Tibial artery (tissue), 4 donors: ENCODE data around the gene HSD11B2.

ENCODE experiments used
- DNase-seq, 2 donors: peaks; one replicate each; pipeline ENCODE4 v3.0.0-alpha.2; 2019
- H3K27ac ChIP-seq, 2 donors: fragments of 200-600 bp; sonication (generic) in 1 of 2; 1 replicate in 1 of 2; 2 replicates in 1 of 2; pipeline ENCODE4 v1.5.1; 2018 to 2019; ENCODE audit warnings: mild to moderate bottlenecking in 1 of 2
- H3K27me3 ChIP-seq, 2 donors: fragments of 200-600 bp; sonication (generic) in 1 of 2; one replicate each; pipeline versions ENCODE4 v1.5.1 to v1.6.0; 2016 to 2019
- H3K36me3 ChIP-seq, 3 donors: fragments of 200-600 bp; sonication (generic) in 2 of 3; one replicate each; pipeline ENCODE4 v1.5.1; 2016 to 2019; ENCODE audit warnings: mild to moderate bottlenecking in 2 of 3
- H3K4me1 ChIP-seq, 4 donors: fragments of 200-600 bp; sonication (generic) in 2 of 4; 1 replicate in 3 of 4; 2 replicates in 1 of 4; pipeline ENCODE4 v1.5.1; 2016 to 2019
- H3K4me3 ChIP-seq, 2 donors: fragments of 200-600 bp; sonication (generic) in 1 of 2; 1 replicate in 1 of 2; 2 replicates in 1 of 2; pipeline ENCODE4 v1.5.1; 2018 to 2019; ENCODE audit warnings: mild to moderate bottlenecking in 2 of 2
- H3K9me3 ChIP-seq, 3 donors: fragments of 200-600 bp; sonication (generic) in 1 of 3; one replicate each; pipeline ENCODE4 v1.5.1; 2016 to 2019
- intact Hi-C: fragments of 100-400 bp; cut with DNase I; formaldehyde crosslinking; loops from one replicate; pipeline ENCODE4 v1.15.0; 2023; ENCODE audit warnings: low total_unique reads
- TF ChIP-seq, protein P1 (sequence below), 2 experiments: fragments of 200-600 bp in 1 of 2; fragments of 450-650 bp in 1 of 2; IDR thresholded peaks; one replicate each; pipeline ENCODE4 v1.5.1; 2017 to 2019; ENCODE audit warnings: antibody characterized with exemption in 2 of 2, mild to moderate bottlenecking in 1 of 2, moderate library complexity in 1 of 2

HSD11B2 gene

GRCh38 chr16:67445441-67445912, 14.6 kb downstream of the HSD11B2 start:
- peaks cover 0 to 61% (median 20%) of the 10 kb centered on the region in 4 donors for H3K4me1 ChIP-seq
- H3K27me3 ChIP-seq, result no peaks in the 10 kb centered on the region
- H3K36me3 ChIP-seq, result peaks cover 0 to 65% (median 16%) of the 10 kb centered on the region in 3 donors
- DNase-seq, result no peak
- no peak overlapping the region for H3K27ac ChIP-seq
- intact Hi-C loops, result no loop called here
- no peak overlapping the region for H3K4me3 ChIP-seq
- H3K9me3 ChIP-seq, result no peaks in the 10 kb centered on the region
- TF ChIP-seq, protein P1, sequence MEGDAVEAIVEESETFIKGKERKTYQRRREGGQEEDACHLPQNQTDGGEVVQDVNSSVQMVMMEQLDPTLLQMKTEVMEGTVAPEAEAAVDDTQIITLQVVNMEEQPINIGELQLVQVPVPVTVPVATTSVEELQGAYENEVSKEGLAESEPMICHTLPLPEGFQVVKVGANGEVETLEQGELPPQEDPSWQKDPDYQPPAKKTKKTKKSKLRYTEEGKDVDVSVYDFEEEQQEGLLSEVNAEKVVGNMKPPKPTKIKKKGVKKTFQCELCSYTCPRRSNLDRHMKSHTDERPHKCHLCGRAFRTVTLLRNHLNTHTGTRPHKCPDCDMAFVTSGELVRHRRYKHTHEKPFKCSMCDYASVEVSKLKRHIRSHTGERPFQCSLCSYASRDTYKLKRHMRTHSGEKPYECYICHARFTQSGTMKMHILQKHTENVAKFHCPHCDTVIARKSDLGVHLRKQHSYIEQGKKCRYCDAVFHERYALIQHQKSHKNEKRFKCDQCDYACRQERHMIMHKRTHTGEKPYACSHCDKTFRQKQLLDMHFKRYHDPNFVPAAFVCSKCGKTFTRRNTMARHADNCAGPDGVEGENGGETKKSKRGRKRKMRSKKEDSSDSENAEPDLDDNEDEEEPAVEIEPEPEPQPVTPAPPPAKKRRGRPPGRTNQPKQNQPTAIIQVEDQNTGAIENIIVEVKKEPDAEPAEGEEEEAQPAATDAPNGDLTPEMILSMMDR (IDR thresholded peaks at IDR 0.05), result no peak

DNA sequence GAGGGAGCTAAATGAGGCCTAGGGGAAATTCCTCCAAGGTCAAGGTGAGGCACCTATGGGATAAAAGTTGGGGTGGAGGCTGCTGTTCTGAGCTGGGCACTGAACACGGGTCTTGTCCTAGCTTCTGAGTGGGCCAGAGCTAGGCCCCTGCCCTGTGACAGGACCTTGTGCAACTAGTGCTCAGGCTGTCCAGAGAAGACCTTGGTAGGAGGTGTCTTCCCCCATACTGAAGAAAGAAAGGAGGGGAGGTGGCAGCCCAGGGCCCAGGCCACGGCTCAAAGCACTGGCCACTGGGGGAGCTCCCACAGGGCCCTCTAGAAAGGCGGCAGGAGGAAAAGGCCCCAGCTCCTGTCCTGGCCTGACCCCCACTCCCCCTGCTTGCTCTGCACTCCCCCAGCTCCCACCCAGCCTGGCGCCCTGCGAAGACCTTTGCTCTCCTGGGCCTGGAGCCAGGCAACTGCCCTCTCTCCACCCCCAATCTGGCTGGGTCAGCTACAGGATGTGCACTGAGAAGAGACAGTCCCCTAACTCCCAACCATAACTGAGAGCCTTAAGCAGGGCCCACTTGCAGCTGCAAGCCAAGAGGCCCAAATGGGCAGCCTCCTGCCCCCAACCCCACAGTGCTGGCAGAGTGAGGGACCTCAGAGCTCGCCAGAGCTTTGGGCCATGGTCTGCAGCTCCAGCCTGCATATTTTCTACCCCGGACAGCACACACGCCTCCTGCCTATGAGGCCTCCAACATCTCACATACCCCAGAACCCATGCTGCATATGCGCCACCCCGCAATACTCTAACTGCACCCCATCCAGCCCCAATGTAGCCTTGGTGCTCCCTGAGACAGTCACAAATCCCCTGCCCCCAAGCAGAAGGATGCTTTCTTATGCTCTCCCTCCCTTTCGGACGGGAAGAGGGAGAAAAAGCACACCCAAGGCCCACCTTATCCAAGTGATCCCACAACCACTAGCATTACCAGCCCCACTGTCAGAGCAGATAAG, 15.3 kb downstream of the HSD11B2 start:
- peaks cover 0 to 73% (median 23%) of the 10 kb centered on the region in 3 donors for H3K36me3 ChIP-seq
- H3K4me1 ChIP-seq, result peaks cover 0 to 68% (median 20%) of the 10 kb centered on the region in 4 donors
- TF ChIP-seq, protein P1 (IDR thresholded peaks at IDR 0.05), result no peak
- intact Hi-C loops, result no loop called here
- H3K9me3 ChIP-seq, result no peaks in the 10 kb centered on the region
- H3K27ac ChIP-seq, result no peak overlapping the region
- no peaks in the 10 kb centered on the region for H3K27me3 ChIP-seq
- DNase-seq, result no peak
- no peak overlapping the region for H3K4me3 ChIP-seq

DNA sequence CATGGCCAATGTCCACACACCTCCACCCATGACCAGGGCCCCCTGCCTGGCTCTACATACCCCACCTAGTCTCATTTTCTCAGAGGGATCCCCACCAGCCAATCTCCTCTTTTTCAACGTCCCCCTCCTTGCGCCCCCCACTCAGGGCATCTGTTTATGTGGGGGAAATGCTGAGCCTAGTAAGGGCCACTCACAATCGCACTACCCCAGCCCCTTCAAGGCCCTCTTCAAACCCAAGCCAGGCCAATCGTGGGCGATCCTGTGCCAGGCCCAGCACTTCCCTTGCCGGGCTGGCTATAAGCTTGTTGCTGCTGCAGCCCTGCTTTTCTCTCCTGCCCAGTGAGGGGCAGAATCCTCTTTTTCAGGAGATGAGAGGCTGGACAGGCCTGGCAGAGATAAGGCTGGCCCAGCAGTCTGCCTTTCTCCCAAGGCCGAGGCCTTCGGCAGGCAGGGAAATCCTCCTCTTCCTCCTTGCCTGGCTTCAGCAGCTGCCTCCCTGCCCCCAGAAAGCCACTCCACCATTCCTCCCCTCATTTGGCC, 16.1 kb downstream of the HSD11B2 start:
- H3K9me3 ChIP-seq, result no peaks in the 10 kb centered on the region
- no peak for DNase-seq
- intact Hi-C loops, result no loop called here
- no peaks in the 10 kb centered on the region for H3K27me3 ChIP-seq
- TF ChIP-seq, protein P1 (IDR thresholded peaks at IDR 0.05), result no peak
- no peak overlapping the region for H3K4me3 ChIP-seq
- peaks cover 0 to 81% (median 30%) of the 10 kb centered on the region in 3 donors for H3K36me3 ChIP-seq
- H3K4me1 ChIP-seq, result peaks cover 0 to 76% (median 20%) of the 10 kb centered on the region in 4 donors
- H3K27ac ChIP-seq, result no peak overlapping the region

DNA sequence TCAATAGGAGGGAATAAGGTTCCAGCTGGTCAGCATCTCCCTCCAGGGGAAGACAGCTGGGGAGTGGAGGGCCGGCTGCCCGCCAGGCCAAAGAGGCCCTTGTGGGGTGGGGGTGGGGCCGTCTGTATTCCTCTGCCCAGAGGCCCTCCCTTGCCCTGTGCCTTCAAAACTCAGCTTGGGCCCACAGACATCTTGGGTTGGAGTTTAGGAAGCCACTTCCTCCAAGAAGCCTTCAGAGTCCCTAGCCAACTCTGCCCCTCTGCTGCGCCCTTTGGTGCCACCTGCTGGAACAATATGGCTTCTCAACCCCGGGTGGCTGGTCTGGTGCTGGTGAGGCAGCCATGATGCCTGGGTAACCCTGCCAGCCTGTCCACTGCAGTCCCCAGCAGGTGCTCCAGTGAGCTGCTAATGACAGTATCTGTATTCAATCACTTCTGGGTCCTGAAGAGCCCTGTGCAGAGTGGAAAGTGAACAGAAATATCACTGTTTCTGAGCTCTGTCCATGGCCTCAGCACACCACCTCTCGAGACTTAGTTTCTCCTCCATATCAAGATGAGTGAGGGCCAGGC, 16.7 kb downstream of the HSD11B2 start:
- TF ChIP-seq, protein P1 (IDR thresholded peaks at IDR 0.05), result peak; percentile 13 to 18
- Histone ChIP-seq H3K4me3 (no peak overlapping the region), H3K9me3 (no peaks in the 10 kb centered on the region), H3K4me1 (peaks cover 0 to 77% (median 20%) of the 10 kb centered on the region in 4 donors), H3K27ac (no peak overlapping the region), H3K27me3 (no peaks in the 10 kb centered on the region), H3K36me3 (peaks cover under 1 to 85% (median 35%) of the 10 kb centered on the region in 3 donors)
- no peak for DNase-seq
- intact Hi-C loops, result no loop called here

DNA sequence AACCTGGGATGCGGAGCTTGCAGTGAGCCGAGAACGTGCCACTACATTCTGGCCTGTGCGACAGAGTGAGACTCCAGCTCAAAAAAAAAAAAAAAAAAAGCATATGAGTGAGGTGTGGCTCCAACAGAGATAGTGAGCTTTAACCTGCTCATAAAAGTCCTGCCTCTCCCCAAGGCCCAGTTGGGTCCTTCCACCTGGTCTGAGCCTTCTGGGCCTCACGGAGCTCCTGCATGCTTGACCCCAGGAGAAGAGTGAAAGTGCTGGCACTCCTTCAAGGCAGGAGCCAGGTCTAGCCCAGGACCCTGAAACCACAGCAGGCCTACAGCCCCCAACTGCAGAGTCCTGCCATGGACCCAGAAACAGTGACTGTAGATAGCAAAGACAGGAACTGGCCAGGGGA, 17.7 kb downstream of the HSD11B2 start:
- no peak for DNase-seq
- intact Hi-C loops, result no loop called here
- Histone ChIP-seq H3K4me1 (peaks cover 0 to 72% (median 16%) of the 10 kb centered on the region in 4 donors), H3K4me3 (no peak overlapping the region), H3K27ac (no peak overlapping the region), H3K9me3 (no peaks in the 10 kb centered on the region), H3K36me3 (peaks cover 7 to 85% (median 42%) of the 10 kb centered on the region in 3 donors), H3K27me3 (no peaks in the 10 kb centered on the region)
- TF ChIP-seq, protein P1 (IDR thresholded peaks at IDR 0.05), result no peak
